Measurements from ENCODE around the gene CYP27B1. TPM values are rescaled to one million over a fixed set of nuclear protein-coding genes. Genes with fewer than 3 reads are reported as not detected.

CYP27B1 gene
- total and polyA plus RNA-seq, 4 donors: 0.72 to 1.9 (median 1.4) TPM; not detected in 1

- 100% methylated on average over 1 of the region's 1 CpG for WGBS (ENCODE audit: insufficient coverage)
- no peak for DNase-seq (ENCODE audit: low read depth in 4 of 6, low spot score in 6 of 6)
- no peak overlapping the region for H3K27ac ChIP-seq (ENCODE audit: low read depth, low read length)
- H3K4me1 ChIP-seq (ENCODE audit: control insufficient read depth, insufficient read depth, low read length): no peaks in the 10 kb centered on the region
- no peaks in the 10 kb centered on the region for H3K27me3 ChIP-seq (ENCODE audit: control insufficient read depth, insufficient read depth, low read length)
- H3K4me3 ChIP-seq (ENCODE audit: low read depth, low read length): no peak overlapping the region
- H3K9me3 ChIP-seq (ENCODE audit: control insufficient read depth, insufficient read depth, low read length): no peaks in the 10 kb centered on the region
- peaks cover 49% of the 10 kb centered on the region for H3K36me3 ChIP-seq (ENCODE audit: control insufficient read depth, insufficient read depth, low read length)
Measured at GRCh38 chr12:57793920-57794319, 27.0 kb upstream of the CYP27B1 start.

- no peak for DNase-seq (ENCODE audit: low read depth in 4 of 6, low spot score in 6 of 6)
- 85% methylated on average over 2 of the region's 11 CpGs for WGBS (ENCODE audit: insufficient coverage)
- Histone ChIP-seq H3K36me3 (ENCODE audit: control insufficient read depth, insufficient read depth, low read length) (peaks cover 28% of the 10 kb centered on the region), H3K4me3 (ENCODE audit: low read depth, low read length) (no peak overlapping the region), H3K4me1 (ENCODE audit: control insufficient read depth, insufficient read depth, low read length) (peaks cover 11% of the 10 kb centered on the region), H3K27me3 (ENCODE audit: control insufficient read depth, insufficient read depth, low read length) (no peaks in the 10 kb centered on the region), H3K27ac (ENCODE audit: low read depth, low read length) (no peak overlapping the region), H3K9me3 (ENCODE audit: control insufficient read depth, insufficient read depth, low read length) (no peaks in the 10 kb centered on the region)
Measured at GRCh38 chr12:57783861-57784260, 17.0 kb upstream of the CYP27B1 start.

GRCh38 chr12:57783466-57783801 lies 16.6 kb upstream of the CYP27B1 start:
- 84% methylated on average over 8 of the region's 12 CpGs for WGBS (ENCODE audit: insufficient coverage)
- H3K4me3 ChIP-seq (ENCODE audit: low read depth, low read length): peak overlapping the region; percentile 94
- no peaks in the 10 kb centered on the region for H3K9me3 ChIP-seq (ENCODE audit: control insufficient read depth, insufficient read depth, low read length)
- no peak for DNase-seq (ENCODE audit: low read depth in 4 of 6, low spot score in 6 of 6)
- no peaks in the 10 kb centered on the region for H3K27me3 ChIP-seq (ENCODE audit: control insufficient read depth, insufficient read depth, low read length)
- no peak overlapping the region for H3K27ac ChIP-seq (ENCODE audit: low read depth, low read length)
- peaks cover 24% of the 10 kb centered on the region for H3K36me3 ChIP-seq (ENCODE audit: control insufficient read depth, insufficient read depth, low read length)
- peaks cover 11% of the 10 kb centered on the region for H3K4me1 ChIP-seq (ENCODE audit: control insufficient read depth, insufficient read depth, low read length)

- no peak within 1 kb of the TSS for H3K27ac ChIP-seq (ENCODE audit: low read depth, low read length)
Measured at GRCh38 chr12:57782608-57783465, 16.0 kb upstream of the CYP27B1 start, which contains the start of gene TSFM. TSFM (plus strand) TSS chr12:57782787; CDS start chr12:57782802, 15 bp downstream.

GRCh38 chr12:57782243-57782607 lies 15.3 kb upstream of the CYP27B1 start:
- WGBS (ENCODE audit: insufficient coverage): no CpG with 5 or more reads among the region's 4 CpGs
- no peak for DNase-seq (ENCODE audit: low read depth in 4 of 6, low spot score in 6 of 6)

More at GRCh38 chr12:57782608-57783465, 16.0 kb upstream of the CYP27B1 start, which contains the start of gene TSFM:
- DNase-seq (ENCODE audit: low read depth in 4 of 6, low spot score in 6 of 6): peak; percentile 87 to 99 (median 96)
- H3K4me3 ChIP-seq (ENCODE audit: low read depth, low read length): peak within 1 kb of the TSS; percentile 94
- H3K9me3 ChIP-seq (ENCODE audit: control insufficient read depth, insufficient read depth, low read length): no peaks in the 10 kb centered on the region
- under 1% methylated on average over 45 of the region's 45 CpGs for WGBS (ENCODE audit: insufficient coverage)
- H3K36me3 ChIP-seq (ENCODE audit: control insufficient read depth, insufficient read depth, low read length): peaks cover 18% of the 10 kb centered on the region
- no peaks in the 10 kb centered on the region for H3K27me3 ChIP-seq (ENCODE audit: control insufficient read depth, insufficient read depth, low read length)
- peaks cover 11% of the 10 kb centered on the region for H3K4me1 ChIP-seq (ENCODE audit: control insufficient read depth, insufficient read depth, low read length)

GRCh38 chr12:57781801-57782200 lies 14.9 kb upstream of the CYP27B1 start:
- Histone ChIP-seq H3K36me3 (ENCODE audit: control insufficient read depth, insufficient read depth, low read length) (peaks cover 14% of the 10 kb centered on the region), H3K4me3 (ENCODE audit: low read depth, low read length) (no peak overlapping the region), H3K9me3 (ENCODE audit: control insufficient read depth, insufficient read depth, low read length) (no peaks in the 10 kb centered on the region), H3K27ac (ENCODE audit: low read depth, low read length) (no peak overlapping the region), H3K27me3 (ENCODE audit: control insufficient read depth, insufficient read depth, low read length) (no peaks in the 10 kb centered on the region), H3K4me1 (ENCODE audit: control insufficient read depth, insufficient read depth, low read length) (peaks cover 11% of the 10 kb centered on the region)
- DNase-seq (ENCODE audit: low read depth in 4 of 6, low spot score in 6 of 6): no peak
- WGBS (ENCODE audit: insufficient coverage): 82% methylated on average over 2 of the region's 2 CpGs

More at GRCh38 chr12:57782243-57782607, 15.3 kb upstream of the CYP27B1 start:
- Histone ChIP-seq H3K36me3 (ENCODE audit: control insufficient read depth, insufficient read depth, low read length) (peaks cover 14% of the 10 kb centered on the region), H3K27ac (ENCODE audit: low read depth, low read length) (no peak overlapping the region), H3K4me3 (ENCODE audit: low read depth, low read length) (peak overlapping the region; percentile 94), H3K4me1 (ENCODE audit: control insufficient read depth, insufficient read depth, low read length) (peaks cover 11% of the 10 kb centered on the region), H3K27me3 (ENCODE audit: control insufficient read depth, insufficient read depth, low read length) (no peaks in the 10 kb centered on the region), H3K9me3 (ENCODE audit: control insufficient read depth, insufficient read depth, low read length) (no peaks in the 10 kb centered on the region)

GRCh38 chr12:57781244-57781643 lies 14.4 kb upstream of the CYP27B1 start:
- 92% methylated on average over 1 of the region's 3 CpGs for WGBS (ENCODE audit: insufficient coverage)

GRCh38 chr12:57780284-57780897 lies 13.5 kb upstream of the CYP27B1 start:
- WGBS (ENCODE audit: insufficient coverage): 85% methylated on average over 4 of the region's 4 CpGs
- peaks cover 10% of the 10 kb centered on the region for H3K36me3 ChIP-seq (ENCODE audit: control insufficient read depth, insufficient read depth, low read length)
- H3K4me3 ChIP-seq (ENCODE audit: low read depth, low read length): no peak overlapping the region
- no peak for DNase-seq (ENCODE audit: low read depth in 4 of 6, low spot score in 6 of 6)
- H3K27ac ChIP-seq (ENCODE audit: low read depth, low read length): no peak overlapping the region
- H3K27me3 ChIP-seq (ENCODE audit: control insufficient read depth, insufficient read depth, low read length): no peaks in the 10 kb centered on the region
- H3K4me1 ChIP-seq (ENCODE audit: control insufficient read depth, insufficient read depth, low read length): peaks cover 11% of the 10 kb centered on the region
- H3K9me3 ChIP-seq (ENCODE audit: control insufficient read depth, insufficient read depth, low read length): no peaks in the 10 kb centered on the region

More at GRCh38 chr12:57781244-57781643, 14.4 kb upstream of the CYP27B1 start:
- H3K4me1 ChIP-seq (ENCODE audit: control insufficient read depth, insufficient read depth, low read length): peaks cover 11% of the 10 kb centered on the region
- DNase-seq (ENCODE audit: low read depth in 4 of 6, low spot score in 6 of 6): no peak
- no peaks in the 10 kb centered on the region for H3K9me3 ChIP-seq (ENCODE audit: control insufficient read depth, insufficient read depth, low read length)
- H3K27me3 ChIP-seq (ENCODE audit: control insufficient read depth, insufficient read depth, low read length): no peaks in the 10 kb centered on the region
- peaks cover 11% of the 10 kb centered on the region for H3K36me3 ChIP-seq (ENCODE audit: control insufficient read depth, insufficient read depth, low read length)
- H3K4me3 ChIP-seq (ENCODE audit: low read depth, low read length): no peak overlapping the region
- no peak overlapping the region for H3K27ac ChIP-seq (ENCODE audit: low read depth, low read length)

- DNase-seq (ENCODE audit: low read depth in 4 of 6, low spot score in 6 of 6): no peak
- Histone ChIP-seq H3K4me1 (ENCODE audit: control insufficient read depth, insufficient read depth, low read length) (peaks cover 11% of the 10 kb centered on the region), H3K4me3 (ENCODE audit: low read depth, low read length) (no peak overlapping the region), H3K27me3 (ENCODE audit: control insufficient read depth, insufficient read depth, low read length) (no peaks in the 10 kb centered on the region), H3K27ac (ENCODE audit: low read depth, low read length) (no peak overlapping the region), H3K9me3 (ENCODE audit: control insufficient read depth, insufficient read depth, low read length) (no peaks in the 10 kb centered on the region), H3K36me3 (ENCODE audit: control insufficient read depth, insufficient read depth, low read length) (peaks cover 13% of the 10 kb centered on the region)
- 67% methylated on average over 1 of the region's 1 CpG for WGBS (ENCODE audit: insufficient coverage)
Measured at GRCh38 chr12:57779736-57780135, 12.9 kb upstream of the CYP27B1 start.
